Natural killer cell (primary cell): Measurements from ENCODE around the gene FAM78B. TPM values are rescaled to one million over a fixed set of nuclear protein-coding genes. Genes with fewer than 3 reads are reported as not detected.

Experiments used
- ATAC-seq, 3 donors: fragments of 150-1000 bp in 2 of 3; fragments of 200-7000 bp in 1 of 3; cut with Tn5 transposase; 1 replicate in 1 of 3; 2 replicates in 2 of 3; pipeline ENCODE4 v1.10.0; 2021; ENCODE audit warnings: mild to moderate bottlenecking in 2 of 3, moderate library complexity in 2 of 3
- DNase-seq, 2 donors: peaks; one replicate each; pipeline versions ENCODE4 v3.0.0 to v3.0.0-alpha.2; 2013 to 2021; ENCODE audit warnings: mixed read lengths in 1 of 2
- H3K27ac ChIP-seq: one replicate; pipeline ENCODE4 v1.5.1; 2013; ENCODE audit warnings: mild to moderate bottlenecking, low read length
- H3K27me3 ChIP-seq: one replicate; pipeline ENCODE4 v1.6.1; 2013; ENCODE audit warnings: low read length; ENCODE audit not compliant: control insufficient read depth, insufficient read depth
- H3K36me3 ChIP-seq: one replicate; pipeline ENCODE4 v1.6.1; 2013; ENCODE audit warnings: low read length; ENCODE audit not compliant: control insufficient read depth, insufficient read depth
- H3K4me1 ChIP-seq: one replicate; pipeline ENCODE4 v1.6.1; 2013; ENCODE audit warnings: low read length; ENCODE audit not compliant: control insufficient read depth, insufficient read depth
- H3K4me3 ChIP-seq: one replicate; pipeline ENCODE4 v1.5.1; 2013; ENCODE audit warnings: low read length
- H3K9me3 ChIP-seq: one replicate; pipeline ENCODE4 v1.6.1; 2013; ENCODE audit warnings: low read length; ENCODE audit not compliant: control insufficient read depth, insufficient read depth
- H3K27ac Mint-ChIP-seq, 2 donors: one replicate each; pipeline ENCODE4 v1.8.0; 2022; ENCODE audit warnings: mild to moderate bottlenecking in 2 of 2, mixed read lengths in 2 of 2, moderate library complexity in 1 of 2
- H3K27me3 Mint-ChIP-seq, 2 donors: one replicate each; pipeline ENCODE4 v1.8.0; 2022; ENCODE audit warnings: low read depth in 2 of 2, mixed read lengths in 2 of 2
- H3K36me3 Mint-ChIP-seq: one replicate; pipeline ENCODE4 v1.8.0; 2022; ENCODE audit warnings: mixed read lengths
- H3K4me1 Mint-ChIP-seq, 2 donors: one replicate each; pipeline ENCODE4 v1.8.0; 2022; ENCODE audit warnings: mixed read lengths in 2 of 2
- H3K4me3 Mint-ChIP-seq: one replicate; pipeline ENCODE4 v1.8.0; 2022; ENCODE audit warnings: mild to moderate bottlenecking, moderate library complexity, mixed read lengths
- H3K9me3 Mint-ChIP-seq, 2 donors: one replicate each; pipeline ENCODE4 v1.8.0; 2022; ENCODE audit warnings: mixed read lengths in 2 of 2
- WGBS: methylation state at CpG from one replicate; pipeline ENCODE4 v1.1.7; 2013; ENCODE audit warnings: missing lambda C conversion rate; ENCODE audit not compliant: insufficient coverage; 5-methylcytosine and 5-hydroxymethylcytosine counted together
- intact Hi-C: fragments of 100-400 bp; cut with micrococcal nuclease; formaldehyde crosslinking; loops from one replicate; pipeline ENCODE4 v1.14.2; 2022
- total RNA-seq, 4 donors: library from RNA; stranded (reverse); fragments of 120-200 nt in 1 of 4; gene quantifications; one replicate each; pipeline versions ENCODE4 v1.2.3 to v1.2.4, GENCODE V29; 2013 to 2022
- TF ChIP-seq, protein P1 (sequence below): fragments of 200-600 bp; IDR thresholded peaks from one replicate; pipeline ENCODE4 v1.8.0; 2022; ENCODE audit warnings: antibody characterized with exemption

FAM78B gene
- total RNA-seq, 3 donors from 2014 or later (not counting 1 experiment from before 2014, with no cell fraction given) = not detected

DNA sequence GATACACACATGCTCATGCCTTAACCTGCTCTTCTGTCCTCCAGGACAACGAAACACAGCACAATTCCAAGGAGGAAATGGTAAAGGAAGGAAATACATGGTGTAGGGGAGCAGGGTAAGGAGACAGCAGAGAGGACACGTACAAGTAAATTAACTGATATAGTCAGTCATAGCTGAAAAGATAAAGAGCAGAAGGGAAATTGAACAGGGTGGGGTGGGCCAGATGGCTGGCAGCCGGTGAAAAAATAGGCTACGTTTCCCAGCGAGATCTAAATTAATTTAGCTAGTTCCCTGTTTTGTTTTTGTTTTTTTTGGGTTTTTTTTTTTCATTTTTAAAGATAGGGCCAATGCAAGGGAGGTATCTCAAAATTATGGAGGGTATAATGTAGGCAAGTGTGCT, 109.2 kb downstream of the FAM78B start:
- Mint-ChIP-seq H3K4me3 (no peak overlapping the region), H3K9me3 (no peaks in the 10 kb centered on the region), H3K27ac (no peak overlapping the region), H3K36me3 (no peaks in the 10 kb centered on the region), H3K4me1 (no peaks in the 10 kb centered on the region), H3K27me3 (peaks cover 8 to 18% of the 10 kb centered on the region in 2 donors)
- ATAC-seq (no peak), DNase-seq (no peak)
- Histone ChIP-seq H3K4me3 (no peak overlapping the region), H3K4me1 (no peaks in the 10 kb centered on the region), H3K27me3 (no peaks in the 10 kb centered on the region), H3K27ac (no peak overlapping the region), H3K9me3 (no peaks in the 10 kb centered on the region), H3K36me3 (no peaks in the 10 kb centered on the region)
- TF ChIP-seq, protein P1, sequence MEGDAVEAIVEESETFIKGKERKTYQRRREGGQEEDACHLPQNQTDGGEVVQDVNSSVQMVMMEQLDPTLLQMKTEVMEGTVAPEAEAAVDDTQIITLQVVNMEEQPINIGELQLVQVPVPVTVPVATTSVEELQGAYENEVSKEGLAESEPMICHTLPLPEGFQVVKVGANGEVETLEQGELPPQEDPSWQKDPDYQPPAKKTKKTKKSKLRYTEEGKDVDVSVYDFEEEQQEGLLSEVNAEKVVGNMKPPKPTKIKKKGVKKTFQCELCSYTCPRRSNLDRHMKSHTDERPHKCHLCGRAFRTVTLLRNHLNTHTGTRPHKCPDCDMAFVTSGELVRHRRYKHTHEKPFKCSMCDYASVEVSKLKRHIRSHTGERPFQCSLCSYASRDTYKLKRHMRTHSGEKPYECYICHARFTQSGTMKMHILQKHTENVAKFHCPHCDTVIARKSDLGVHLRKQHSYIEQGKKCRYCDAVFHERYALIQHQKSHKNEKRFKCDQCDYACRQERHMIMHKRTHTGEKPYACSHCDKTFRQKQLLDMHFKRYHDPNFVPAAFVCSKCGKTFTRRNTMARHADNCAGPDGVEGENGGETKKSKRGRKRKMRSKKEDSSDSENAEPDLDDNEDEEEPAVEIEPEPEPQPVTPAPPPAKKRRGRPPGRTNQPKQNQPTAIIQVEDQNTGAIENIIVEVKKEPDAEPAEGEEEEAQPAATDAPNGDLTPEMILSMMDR = no peak
- 44% methylated on average over 4 of the region's 5 CpGs for WGBS
- intact Hi-C loops = no loop called here

DNA sequence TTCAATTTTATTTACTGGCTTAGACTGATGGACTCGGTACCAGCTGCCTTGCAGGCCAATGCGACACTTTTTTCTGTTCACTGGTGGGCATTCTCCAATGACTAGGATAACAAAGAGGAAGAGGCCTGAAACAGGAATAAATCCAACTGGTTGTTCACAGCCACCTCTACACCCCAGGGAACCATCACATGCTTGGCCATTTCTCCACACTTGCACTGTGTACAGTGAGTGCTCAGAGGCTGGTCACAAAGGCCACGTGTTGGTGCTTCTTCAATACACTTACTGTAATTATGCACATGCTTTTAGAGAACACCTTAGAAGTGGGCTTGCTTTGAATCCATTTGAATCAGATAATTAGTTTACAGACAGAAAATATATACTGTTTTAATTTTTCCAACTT, 113.4 kb downstream of the FAM78B start:
- no peak for ATAC-seq
- H3K36me3 Mint-ChIP-seq = no peaks in the 10 kb centered on the region

DNA sequence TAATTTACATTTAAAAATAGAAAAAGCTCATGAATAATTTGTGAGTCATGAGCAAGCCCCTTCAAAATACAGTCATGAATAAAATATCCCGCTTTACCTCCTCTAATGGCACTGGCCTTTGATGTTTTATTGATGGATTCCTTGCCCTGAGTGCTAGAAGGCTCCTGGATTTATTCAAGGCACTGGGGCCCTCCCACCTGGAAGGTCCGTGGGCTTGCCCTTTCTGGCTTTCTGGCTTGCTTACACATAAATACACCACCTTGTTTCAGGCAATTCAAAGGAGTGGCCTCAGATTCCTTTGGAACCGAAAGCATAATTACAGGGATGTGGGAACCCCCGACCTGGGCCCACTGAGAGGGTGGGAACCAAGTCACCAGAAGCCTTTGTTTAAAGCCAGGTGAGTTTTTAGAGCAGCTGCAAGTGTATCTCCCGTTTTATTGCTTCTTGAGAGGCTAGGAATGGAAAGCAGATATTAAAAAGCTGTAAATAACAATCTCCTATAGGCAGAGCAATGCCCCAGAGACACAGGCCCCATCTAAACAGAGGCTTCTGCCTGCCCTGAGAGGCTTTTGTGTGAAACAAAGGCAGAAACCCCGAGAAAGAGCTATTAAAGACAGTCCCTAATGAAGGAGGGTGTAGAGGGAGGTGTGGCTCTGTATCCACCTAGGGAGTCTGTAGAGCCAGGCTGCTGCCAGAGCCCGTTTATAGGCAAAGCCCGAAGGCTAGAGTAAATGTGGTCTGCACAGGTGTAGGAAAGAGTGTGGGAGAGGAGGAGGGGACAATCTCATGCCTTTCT, 126.4 kb downstream of the FAM78B start:
- DNase-seq (no peak), ATAC-seq (no peak)
- TF ChIP-seq, protein P1 = no peak
- WGBS = 53% methylated on average over 7 of the region's 8 CpGs
- H3K9me3 Mint-ChIP-seq = peaks cover 2 to 3% of the 10 kb centered on the region in 2 donors
- peaks cover 17 to 18% of the 10 kb centered on the region in 2 donors for H3K27me3 Mint-ChIP-seq
- Histone ChIP-seq H3K27me3 (no peaks in the 10 kb centered on the region), H3K4me1 (no peaks in the 10 kb centered on the region), H3K4me3 (no peak overlapping the region), H3K27ac (no peak overlapping the region), H3K9me3 (no peaks in the 10 kb centered on the region), H3K36me3 (no peaks in the 10 kb centered on the region)
- no peaks in the 10 kb centered on the region for H3K36me3 Mint-ChIP-seq
- intact Hi-C loops = no loop called here
- H3K27ac Mint-ChIP-seq = no peak overlapping the region
- no peaks in the 10 kb centered on the region for H3K4me1 Mint-ChIP-seq
- no peak overlapping the region for H3K4me3 Mint-ChIP-seq

More for the DNA sequence above, 113.4 kb downstream of the FAM78B start:
- Mint-ChIP-seq H3K4me3 (no peak overlapping the region), H3K27ac (no peak overlapping the region), H3K9me3 (no peaks in the 10 kb centered on the region), H3K4me1 (no peaks in the 10 kb centered on the region), H3K27me3 (peaks cover 8 to 10% of the 10 kb centered on the region in 2 donors)
- intact Hi-C loops = no loop called here
- TF ChIP-seq, protein P1 = no peak
- 80% methylated on average over 3 of the region's 3 CpGs for WGBS
- Histone ChIP-seq H3K27me3 (no peaks in the 10 kb centered on the region), H3K9me3 (no peaks in the 10 kb centered on the region), H3K27ac (no peak overlapping the region), H3K4me1 (no peaks in the 10 kb centered on the region), H3K36me3 (no peaks in the 10 kb centered on the region), H3K4me3 (no peak overlapping the region)
- no peak for DNase-seq
